Measurements from ENCODE around the gene NSL1.
"Not testable (repeated sequence)": the region's sequence is repeated elsewhere in the genome, so short reads cannot be mapped to it uniquely, and the experiment has no call there.

NSL1 gene

DNA sequence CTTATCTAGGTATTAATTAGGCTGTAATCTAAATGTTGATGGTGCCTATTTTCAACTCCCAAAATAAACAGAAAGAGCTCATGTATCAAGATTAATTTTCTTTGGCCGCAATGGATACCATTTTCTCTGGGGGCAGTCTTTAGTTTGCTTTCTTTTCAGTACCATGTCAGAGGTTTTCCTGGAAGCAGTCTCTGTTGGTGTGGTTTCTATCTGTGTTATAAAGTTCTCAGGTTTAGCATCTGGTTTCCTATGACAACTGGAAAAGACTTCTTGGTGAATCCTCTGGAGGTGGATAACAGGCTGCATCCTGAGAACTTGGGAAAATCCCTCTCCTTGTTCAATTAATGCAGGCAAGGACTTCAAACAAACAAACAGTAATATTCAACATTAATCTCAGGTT is 53.2 kb downstream of the NSL1 start:
- TF ChIP-seq, protein P1, sequence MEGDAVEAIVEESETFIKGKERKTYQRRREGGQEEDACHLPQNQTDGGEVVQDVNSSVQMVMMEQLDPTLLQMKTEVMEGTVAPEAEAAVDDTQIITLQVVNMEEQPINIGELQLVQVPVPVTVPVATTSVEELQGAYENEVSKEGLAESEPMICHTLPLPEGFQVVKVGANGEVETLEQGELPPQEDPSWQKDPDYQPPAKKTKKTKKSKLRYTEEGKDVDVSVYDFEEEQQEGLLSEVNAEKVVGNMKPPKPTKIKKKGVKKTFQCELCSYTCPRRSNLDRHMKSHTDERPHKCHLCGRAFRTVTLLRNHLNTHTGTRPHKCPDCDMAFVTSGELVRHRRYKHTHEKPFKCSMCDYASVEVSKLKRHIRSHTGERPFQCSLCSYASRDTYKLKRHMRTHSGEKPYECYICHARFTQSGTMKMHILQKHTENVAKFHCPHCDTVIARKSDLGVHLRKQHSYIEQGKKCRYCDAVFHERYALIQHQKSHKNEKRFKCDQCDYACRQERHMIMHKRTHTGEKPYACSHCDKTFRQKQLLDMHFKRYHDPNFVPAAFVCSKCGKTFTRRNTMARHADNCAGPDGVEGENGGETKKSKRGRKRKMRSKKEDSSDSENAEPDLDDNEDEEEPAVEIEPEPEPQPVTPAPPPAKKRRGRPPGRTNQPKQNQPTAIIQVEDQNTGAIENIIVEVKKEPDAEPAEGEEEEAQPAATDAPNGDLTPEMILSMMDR (IDR thresholded peaks at IDR 0.05; ENCODE audit: low read depth, low read length): no peak
- DNase-seq (ENCODE audit: low read depth in 2 of 2): peak; percentile 14 to 22
- H3K4me3 ChIP-seq (replicated peaks in 1 of 2; ENCODE audit: low read depth in 2 of 2, low read length in 2 of 2): no peak overlapping the region

GRCh38 chr1:212737559-212737958 is 54.0 kb downstream of the NSL1 start:
- TF ChIP-seq, protein P1 (IDR thresholded peaks at IDR 0.05; ENCODE audit: low read depth, low read length): no peak
- DNase-seq (ENCODE audit: low read depth in 2 of 2): no peak
- H3K4me3 ChIP-seq (replicated peaks in 1 of 2; ENCODE audit: low read depth in 2 of 2, low read length in 2 of 2): no peak overlapping the region

GRCh38 chr1:212733109-212733508 is 58.5 kb downstream of the NSL1 start:
- DNase-seq (ENCODE audit: low read depth in 2 of 2): no peak
- no peak overlapping the region for H3K4me3 ChIP-seq (replicated peaks in 1 of 2; ENCODE audit: low read depth in 2 of 2, low read length in 2 of 2)
- TF ChIP-seq, protein P1 (IDR thresholded peaks at IDR 0.05; ENCODE audit: low read depth, low read length): no peak

GRCh38 chr1:212731630-212732029 is 59.9 kb downstream of the NSL1 start:
- TF ChIP-seq, protein P1 (IDR thresholded peaks at IDR 0.05; ENCODE audit: low read depth, low read length): no peak
- no peak overlapping the region for H3K4me3 ChIP-seq (replicated peaks in 1 of 2; ENCODE audit: low read depth in 2 of 2, low read length in 2 of 2)
- no peak for DNase-seq (ENCODE audit: low read depth in 2 of 2)

DNA sequence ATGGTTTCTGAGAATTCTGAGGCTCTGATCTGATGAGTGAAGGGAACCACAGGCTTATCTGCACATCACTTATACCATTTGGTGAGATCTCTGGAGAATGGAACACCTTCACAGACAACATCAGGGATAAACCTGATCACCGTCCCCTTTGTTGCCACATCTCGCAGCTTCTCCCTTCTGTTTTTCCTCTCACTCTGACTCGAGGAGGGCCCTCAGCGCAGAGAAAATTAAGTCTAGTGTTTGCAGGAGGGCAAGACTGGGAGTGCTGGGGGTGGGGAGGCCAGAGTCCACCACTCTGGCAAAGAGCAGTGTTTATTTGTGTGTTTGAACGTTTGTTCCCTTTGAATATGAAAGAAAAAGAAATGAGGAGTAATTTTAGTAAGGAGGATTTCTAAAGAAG is 63.0 kb downstream of the NSL1 start:
- no peak overlapping the region for H3K4me3 ChIP-seq (replicated peaks in 1 of 2; ENCODE audit: low read depth in 2 of 2, low read length in 2 of 2)
- TF ChIP-seq, protein P1 (IDR thresholded peaks at IDR 0.05; ENCODE audit: low read depth, low read length): no peak
- DNase-seq (ENCODE audit: low read depth in 2 of 2): no peak

DNA sequence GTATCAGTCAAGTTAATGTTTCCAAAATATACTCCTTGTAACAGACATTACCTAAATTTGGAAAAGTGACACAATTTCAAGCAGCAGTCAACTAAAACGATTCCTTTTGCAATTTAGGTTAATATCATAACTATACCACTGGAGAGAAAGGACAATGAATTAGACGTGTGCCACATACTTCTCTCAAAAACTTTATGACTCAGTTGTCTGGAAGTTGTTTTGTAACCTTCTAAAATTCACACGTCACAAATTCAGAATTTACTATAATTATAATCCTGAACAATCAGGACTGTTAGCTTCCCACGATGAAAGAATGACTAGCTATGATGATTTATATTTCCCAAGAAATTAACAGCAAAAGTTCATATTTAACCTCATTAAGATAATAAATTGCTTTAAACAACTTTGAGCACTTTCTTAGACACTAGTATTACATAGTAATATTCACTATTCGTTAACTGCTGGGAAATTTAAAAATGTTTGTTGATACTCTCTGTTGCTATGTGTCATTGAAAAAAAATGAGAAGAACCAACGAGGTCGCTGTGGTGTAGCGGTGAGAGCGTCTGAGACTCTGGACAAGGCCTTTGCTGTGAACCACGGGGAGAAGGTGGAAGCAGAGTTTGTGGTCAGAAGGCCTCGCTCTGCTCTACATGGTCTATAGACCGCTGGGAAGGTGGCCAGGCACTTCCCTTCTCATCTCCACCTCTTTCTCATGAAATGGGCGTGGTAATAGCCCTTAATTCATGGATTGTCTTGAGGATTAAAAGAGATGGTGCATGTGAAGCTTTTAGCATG is 64.0 kb downstream of the NSL1 start:
- TF ChIP-seq, protein P1 (IDR thresholded peaks at IDR 0.05; ENCODE audit: low read depth, low read length): no peak
- peak; percentile 38 to 77 for DNase-seq (ENCODE audit: low read depth in 2 of 2)

GRCh38 chr1:212724679-212725078 is 66.9 kb downstream of the NSL1 start:
- H3K4me3 ChIP-seq (replicated peaks in 1 of 2; ENCODE audit: low read depth in 2 of 2, low read length in 2 of 2); DNase-seq (ENCODE audit: low read depth in 2 of 2): not testable (repeated sequence)

More for the DNA sequence above, 64.0 kb downstream of the NSL1 start:
- no peak overlapping the region for H3K4me3 ChIP-seq (replicated peaks in 1 of 2; ENCODE audit: low read depth in 2 of 2, low read length in 2 of 2)
